ENCODE measurements around the gene ZDHHC19.

The ZDHHC19 gene

GRCh38 chr3:196150481-196150880, 60.7 kb downstream of the ZDHHC19 start:
- in situ Hi-C loops (cut with MboI; ENCODE audit: low sequenced_read_pairs): no loop called here

GRCh38 chr3:196149831-196150301, 61.3 kb downstream of the ZDHHC19 start:
- in situ Hi-C loops (cut with MboI; ENCODE audit: low sequenced_read_pairs): no loop called here

GRCh38 chr3:196149375-196149774, 61.8 kb downstream of the ZDHHC19 start:
- in situ Hi-C loops (cut with MboI; ENCODE audit: low sequenced_read_pairs): no loop called here
